GM23248 (cell line): ENCODE results near the gene MICB. TPM values are rescaled to one million over a fixed set of nuclear protein-coding genes. Genes with fewer than 3 reads are reported as not detected.

Experiments used
- DNase-seq: peaks from one replicate; pipeline ENCODE4 v3.0.0-alpha.2; 2015
- H2AFZ ChIP-seq: fragments of 200-600 bp; sonication (generic); 2 replicates; pipeline ENCODE4 v1.6.1; 2016; ENCODE audit warnings: antibody characterized with exemption
- H3F3A ChIP-seq: fragments of 200-600 bp; sonication (generic); 2 replicates; pipeline ENCODE4 v1.6.1; 2016; ENCODE audit warnings: mild to moderate bottlenecking, antibody characterized with exemption, mixed run types; ENCODE audit not compliant: insufficient read depth
- H3K27ac ChIP-seq: fragments of 200-600 bp; sonication (generic); 2 replicates; pipeline ENCODE4 v1.5.1; 2016; ENCODE audit warnings: mild to moderate bottlenecking
- H3K27me3 ChIP-seq: fragments of 200-600 bp; sonication (generic); replicated peaks from 2 replicates; pipeline ENCODE4 v1.6.1; 2016; ENCODE audit warnings: mild to moderate bottlenecking; ENCODE audit not compliant: insufficient read depth
- H3K36me3 ChIP-seq: fragments of 200-600 bp; sonication (generic); 2 replicates; pipeline ENCODE4 v1.6.1; 2016; ENCODE audit warnings: low read depth, mild to moderate bottlenecking
- H3K4me1 ChIP-seq: fragments of 200-600 bp; sonication (generic); 2 replicates; pipeline ENCODE4 v1.6.1; 2016; ENCODE audit warnings: mild to moderate bottlenecking; ENCODE audit not compliant: insufficient read depth
- H3K4me2 ChIP-seq: fragments of 200-600 bp; sonication (generic); one replicate; pipeline ENCODE4 v1.6.1; 2016; ENCODE audit warnings: mild to moderate bottlenecking; ENCODE audit not compliant: unreplicated experiment
- H3K4me3 ChIP-seq: fragments of 200-600 bp; sonication (generic); 2 replicates; pipeline ENCODE4 v1.5.1; 2016; ENCODE audit warnings: mild to moderate bottlenecking
- H3K79me2 ChIP-seq: fragments of 200-600 bp; sonication (generic); 2 replicates; pipeline ENCODE4 v1.6.1; 2016; ENCODE audit warnings: mild to moderate bottlenecking; ENCODE audit not compliant: insufficient read depth
- H3K9ac ChIP-seq: fragments of 200-600 bp; sonication (generic); 2 replicates; pipeline ENCODE4 v1.6.1; 2016; ENCODE audit warnings: mild to moderate bottlenecking
- H3K9me2 ChIP-seq: fragments of 200-600 bp; sonication (generic); 2 replicates; pipeline ENCODE4 v1.6.1; 2016; ENCODE audit warnings: mixed run types, mild to moderate bottlenecking, moderate library complexity; ENCODE audit not compliant: insufficient read depth
- H3K9me3 ChIP-seq: fragments of 200-600 bp; sonication (generic); one replicate; pipeline ENCODE4 v1.6.1; 2017; ENCODE audit warnings: low read depth
- H4K20me1 ChIP-seq: fragments of 200-600 bp; sonication (generic); 2 replicates; pipeline ENCODE4 v1.6.0; 2016; ENCODE audit not compliant: insufficient read depth
- EZH2 ChIP-seq: fragments of 200-600 bp; sonication (generic); IDR thresholded peaks from 2 replicates; pipeline ENCODE4 v1.6.1; 2018; ENCODE audit warnings: antibody characterized with exemption, mild to moderate bottlenecking; ENCODE audit not compliant: insufficient read depth, poor library complexity, severe bottlenecking
- EZH2phosphoT487 ChIP-seq: fragments of 200-600 bp; sonication (generic); IDR thresholded peaks from 2 replicates; pipeline ENCODE4 v1.6.1; 2018; ENCODE audit warnings: antibody characterized with exemption, moderate library complexity, mild to moderate bottlenecking, low read depth; ENCODE audit not compliant: insufficient read depth
- WGBS, 2 experiments: methylation state at CpG; one replicate each; pipeline ENCODE4 v1.1.6; 2015 to 2017; ENCODE audit warnings: low lambda C conversion rate in 2 of 2, low coverage in 1 of 2; ENCODE audit errors: missing lambda C conversion rate in 2 of 2; 5-methylcytosine and 5-hydroxymethylcytosine counted together
- in situ Hi-C: fragments of 300-500 bp; cut with MboI; formaldehyde crosslinking; loops from 2 replicates; pipeline ENCODE4 v1.15.0; 2020
- polyA plus RNA-seq: library from polyadenylated mRNA; unstranded; fragments of >200 nt; fragmentation: Nextera tagmentation; extraction: Ambion mirVana; gene quantifications from 2 replicates; pipeline ENCODE4 v1.2.1, GENCODE V29; 2016
- total RNA-seq: library from RNA; depleted of rRNA; stranded (reverse); fragments of >200 nt; shearing (Covaris generic); gene quantifications from 2 replicates; pipeline ENCODE4 v1.2.3, GENCODE V29; 2014

Gene MICB
- total and polyA plus RNA-seq, 2 experiments from 2014 or later: 4.1 to 4.2 TPM

GRCh38 chr6:31533455-31533841 lies 35.5 kb downstream of the MICB start:
- H3K27ac ChIP-seq: peak overlapping the region; percentile 20; the same call in 1 of the 2 replicates
- H2AFZ ChIP-seq: no peak overlapping the region
- no peak for DNase-seq
- peaks cover 9% of the 10 kb centered on the region; the same call in 1 of the 2 replicates for H4K20me1 ChIP-seq
- in situ Hi-C loops: no loop called here
- H3K36me3 ChIP-seq: peaks cover 82% of the 10 kb centered on the region
- peaks cover 61% of the 10 kb centered on the region for H3K79me2 ChIP-seq
- H3K4me3 ChIP-seq: no peak overlapping the region
- H3F3A ChIP-seq: peaks cover 68% of the 10 kb centered on the region
- H3K9me2 ChIP-seq: no peaks in the 10 kb centered on the region
- 50 to 79% methylated on average over 1 of the region's 1 CpG for WGBS, 2 experiments
- H3K27me3 ChIP-seq: no peaks in the 10 kb centered on the region
- H3K9me3 ChIP-seq: no peaks in the 10 kb centered on the region
- H3K9ac ChIP-seq: no peak overlapping the region
- H3K4me2 ChIP-seq: no peak overlapping the region
- TF ChIP-seq EZH2phosphoT487 (no peak), EZH2 (no peak)
- H3K4me1 ChIP-seq: peaks cover 2% of the 10 kb centered on the region; the same call in 1 of the 2 replicates

GRCh38 chr6:31534011-31534410 lies 36.1 kb downstream of the MICB start:
- in situ Hi-C loops: no loop called here
- no peak overlapping the region for H3K9ac ChIP-seq
- H3K4me3 ChIP-seq: no peak overlapping the region
- H3K4me1 ChIP-seq: peaks cover 7% of the 10 kb centered on the region
- H3K9me3 ChIP-seq: no peaks in the 10 kb centered on the region
- peaks cover 71% of the 10 kb centered on the region for H3F3A ChIP-seq
- no peaks in the 10 kb centered on the region for H3K9me2 ChIP-seq
- peak overlapping the region; percentile 20; the same call in 1 of the 2 replicates for H3K27ac ChIP-seq
- H2AFZ ChIP-seq: no peak overlapping the region
- DNase-seq: no peak
- H3K27me3 ChIP-seq: no peaks in the 10 kb centered on the region
- H3K4me2 ChIP-seq: no peak overlapping the region
- H3K79me2 ChIP-seq: peaks cover 66% of the 10 kb centered on the region
- WGBS, 2 experiments: 83 to 85% methylated on average over 6 of the region's 6 CpGs
- TF ChIP-seq EZH2 (no peak), EZH2phosphoT487 (no peak)
- peaks cover 88% of the 10 kb centered on the region for H3K36me3 ChIP-seq
- peaks cover 15% of the 10 kb centered on the region; the same call in 1 of the 2 replicates for H4K20me1 ChIP-seq

GRCh38 chr6:31534521-31535040 lies 36.6 kb downstream of the MICB start:
- Histone ChIP-seq H3K79me2 (peaks cover 72% of the 10 kb centered on the region), H4K20me1 (peaks cover 19% of the 10 kb centered on the region), H3K4me1 (peaks cover 12% of the 10 kb centered on the region), H3K9me2 (no peaks in the 10 kb centered on the region), H2AFZ (no peak overlapping the region), H3K4me2 (no peak overlapping the region), H3K9ac (no peak overlapping the region), H3F3A (peaks cover 74% of the 10 kb centered on the region), H3K9me3 (no peaks in the 10 kb centered on the region), H3K27me3 (no peaks in the 10 kb centered on the region), H3K4me3 (no peak overlapping the region), H3K27ac (no peak overlapping the region), H3K36me3 (peaks cover 93% of the 10 kb centered on the region)
- no peak for TF ChIP-seq EZH2phosphoT487
- no peak for TF ChIP-seq EZH2
- in situ Hi-C loops: no loop called here
- no peak for DNase-seq
- 87 to 88% methylated on average over 21 to 24 of the region's 24 CpGs for WGBS, 2 experiments

- Histone ChIP-seq H4K20me1 (peaks cover 30% of the 10 kb centered on the region), H3K4me2 (no peak overlapping the region), H3K79me2 (peaks cover 84% of the 10 kb centered on the region), H3K27me3 (no peaks in the 10 kb centered on the region), H3K4me1 (peaks cover 19% of the 10 kb centered on the region), H2AFZ (no peak overlapping the region), H3K36me3 (peaks cover 91% of the 10 kb centered on the region), H3K9me3 (no peaks in the 10 kb centered on the region), H3F3A (peaks cover 68% of the 10 kb centered on the region), H3K9me2 (no peaks in the 10 kb centered on the region), H3K27ac (no peak overlapping the region), H3K4me3 (no peak overlapping the region), H3K9ac (peak overlapping the region; percentile 12; the same call in 1 of the 2 replicates)
- in situ Hi-C loops: no loop called here
- TF ChIP-seq EZH2: no peak
- no peak for TF ChIP-seq EZH2phosphoT487
- 62% methylated on average over 2 of the region's 2 CpGs for WGBS, 2 experiments
- DNase-seq: no peak
These were observed 37.8 kb downstream of the MICB start for GRCh38 chr6:31535538-31536324.
